Gastroesophageal sphincter (tissue), 3 donors: ENCODE results near the gene SYT4.

Source experiments
- CTCF ChIP-seq, 4 experiments: fragments of 200-600 bp in 2 of 4; fragments of 450-650 bp in 2 of 4; sonication (generic) in 1 of 4; IDR thresholded peaks; one replicate each; pipeline ENCODE4 v1.5.1; 2017 to 2019; ENCODE audit warnings: antibody characterized with exemption in 4 of 4, mild to moderate bottlenecking in 2 of 4, moderate library complexity in 2 of 4
- EP300 ChIP-seq: sonication (generic); formaldehyde crosslinking; IDR thresholded peaks from one replicate; pipeline ENCODE4 v1.6.1; 2017; ENCODE audit warnings: antibody characterized with exemption, mild to moderate bottlenecking
- POLR2A ChIP-seq, 2 donors: fragments of 450-650 bp; IDR thresholded peaks; one replicate each; pipeline ENCODE4 v1.6.1; 2017; ENCODE audit warnings: antibody characterized with exemption in 2 of 2, mild to moderate bottlenecking in 2 of 2, moderate library complexity in 1 of 2
- POLR2AphosphoS5 ChIP-seq: sonication (generic); formaldehyde crosslinking; IDR thresholded peaks from one replicate; pipeline ENCODE4 v1.6.1; 2017; ENCODE audit warnings: antibody characterized with exemption

DNA sequence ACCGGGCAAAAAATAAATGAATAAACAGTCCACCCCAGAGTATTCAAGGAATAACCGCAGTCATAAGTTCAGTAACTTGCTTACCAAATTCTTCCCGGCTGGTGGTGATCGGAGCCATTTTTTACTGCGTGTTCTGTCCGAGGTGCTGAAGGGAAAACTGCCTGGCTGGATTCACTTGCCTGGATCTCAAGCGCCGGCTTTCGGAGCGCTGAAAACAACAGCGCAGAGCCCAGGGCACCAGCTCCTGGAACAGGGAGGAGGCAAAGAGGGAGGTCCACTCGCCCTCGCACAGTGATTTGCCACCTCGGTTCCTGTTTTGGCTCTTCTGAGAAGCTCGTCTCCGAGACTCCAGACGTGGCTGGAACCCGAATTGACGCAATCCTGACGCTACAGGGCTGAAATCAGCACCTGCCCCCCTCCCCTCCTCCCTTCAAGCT is at the start of gene SYT4:
- no peak for TF ChIP-seq EP300
- no peak for TF ChIP-seq CTCF (IDR thresholded peaks at IDR 0.05)
- TF ChIP-seq POLR2A (IDR thresholded peaks at IDR 0.05), result no peak
- TF ChIP-seq POLR2AphosphoS5, result no peak
